ENCODE results near the gene TBC1D17.

Gene TBC1D17

GRCh38 chr19:49849433-49850220 lies 27.9 kb upstream of the TBC1D17 start:
- DNase-seq, result no peak

- DNase-seq, result no peak
These were observed 27.3 kb upstream of the TBC1D17 start for GRCh38 chr19:49850221-49850486.

- peak; percentile 85 to 86 for DNase-seq
These were observed 26.8 kb upstream of the TBC1D17 start, which contains the start of gene PTOV1 for GRCh38 chr19:49850487-49851342. Gene PTOV1, plus strand, starts transcription at chr19:49851159.

- peak in 1 of 2 experiments; percentile 20 for DNase-seq
These were observed 25.8 kb upstream of the TBC1D17 start for GRCh38 chr19:49851456-49852259.

- DNase-seq, result no peak
These were observed 24.8 kb upstream of the TBC1D17 start for GRCh38 chr19:49852631-49853126.

GRCh38 chr19:49853852-49854377 lies 23.6 kb upstream of the TBC1D17 start:
- DNase-seq, result no peak

GRCh38 chr19:49854378-49855263 lies 22.9 kb upstream of the TBC1D17 start:
- no peak for DNase-seq

GRCh38 chr19:49855277-49855675 lies 22.2 kb upstream of the TBC1D17 start:
- DNase-seq, result no peak

GRCh38 chr19:49855676-49856573 lies 21.6 kb upstream of the TBC1D17 start:
- no peak for DNase-seq

- DNase-seq, result no peak
These were observed 20.9 kb upstream of the TBC1D17 start for GRCh38 chr19:49856574-49857021.

GRCh38 chr19:49857061-49857837 lies 20.3 kb upstream of the TBC1D17 start:
- DNase-seq, result no peak

GRCh38 chr19:49857838-49858087 lies 19.7 kb upstream of the TBC1D17 start:
- no peak for DNase-seq

GRCh38 chr19:49858088-49858985 lies 19.2 kb upstream of the TBC1D17 start:
- no peak for DNase-seq

GRCh38 chr19:49859682-49860335 lies 17.7 kb upstream of the TBC1D17 start:
- no peak for DNase-seq

- no peak for DNase-seq
These were observed 17.0 kb upstream of the TBC1D17 start for GRCh38 chr19:49860336-49861102.

- no peak for DNase-seq
These were observed 16.4 kb upstream of the TBC1D17 start for GRCh38 chr19:49861107-49861506.

- DNase-seq, result no peak
These were observed 15.7 kb upstream of the TBC1D17 start for GRCh38 chr19:49861541-49862378.

Measured in Kasumi-1 (cell line).